T-helper 2 cell treated with Interferon-gamma antibody and Interleukin-4, amounts not matched to agents 100 ng/mL and 5 ng/mL, for 36 hours (primary cell): ENCODE measurements around the gene GPC5. TPM values are rescaled to one million over a fixed set of nuclear protein-coding genes. Genes with fewer than 3 reads are reported as not detected.
"Not testable (repeated sequence)": the region's sequence is repeated elsewhere in the genome, so short reads cannot be mapped to it uniquely, and the experiment has no call there.

Source experiments
- intact Hi-C: fragments of 100-400 bp; cut with micrococcal nuclease; formaldehyde crosslinking; loops from one replicate; pipeline ENCODE4 v1.15.1; 2023
- total RNA-seq: library from RNA; stranded (reverse); gene quantifications from 2 replicates; pipeline ENCODE4 v1.2.3, GENCODE V29; 2022

The GPC5 gene
- not detected in 2 replicates for total RNA-seq

DNA sequence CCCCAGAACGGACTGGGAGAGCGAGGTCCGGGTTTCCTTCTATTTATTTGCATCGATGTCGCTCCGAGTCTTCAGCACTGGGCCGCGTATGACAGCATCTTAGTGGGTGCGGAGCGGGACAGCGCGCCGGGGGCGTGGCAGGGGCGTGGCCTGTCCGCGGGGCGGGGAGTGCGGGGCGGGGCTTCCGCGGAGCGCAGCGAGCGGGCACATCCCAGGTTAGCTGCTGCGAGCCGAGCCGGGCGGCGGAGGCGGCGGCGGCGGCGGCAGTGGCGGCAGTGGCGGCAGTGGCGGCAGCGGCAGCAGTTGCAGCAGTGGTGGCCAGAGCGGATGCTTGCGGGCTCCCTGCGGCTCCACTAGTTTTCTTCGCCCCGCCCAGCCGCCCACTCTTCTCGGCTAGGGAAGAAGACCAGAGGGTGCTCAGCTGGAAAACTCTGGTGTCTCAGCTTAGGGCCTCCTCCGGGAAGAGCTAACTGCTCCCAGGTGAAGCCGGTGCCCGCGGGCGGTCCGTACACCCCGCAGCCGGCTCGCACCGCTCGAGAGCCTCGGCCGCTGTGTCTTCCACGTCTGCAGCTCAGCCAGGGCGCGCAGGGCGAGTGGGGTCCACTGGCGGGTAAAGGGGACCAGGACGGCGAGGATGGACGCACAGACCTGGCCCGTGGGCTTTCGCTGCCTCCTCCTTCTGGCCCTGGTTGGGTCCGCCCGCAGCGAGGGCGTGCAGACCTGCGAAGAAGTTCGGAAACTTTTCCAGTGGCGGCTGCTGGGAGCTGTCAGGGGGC lies at the start of gene GPC5:
TSS of gene GPC5 (plus strand) at position 209 of the 776 bp plus-strand sequence.
- intact Hi-C loops = loop anchor here (1.0 to 2.0 kb wide), 4 partner anchors 8 to 86 kb away; partner anchors contain the start of gene MIR17HG

DNA sequence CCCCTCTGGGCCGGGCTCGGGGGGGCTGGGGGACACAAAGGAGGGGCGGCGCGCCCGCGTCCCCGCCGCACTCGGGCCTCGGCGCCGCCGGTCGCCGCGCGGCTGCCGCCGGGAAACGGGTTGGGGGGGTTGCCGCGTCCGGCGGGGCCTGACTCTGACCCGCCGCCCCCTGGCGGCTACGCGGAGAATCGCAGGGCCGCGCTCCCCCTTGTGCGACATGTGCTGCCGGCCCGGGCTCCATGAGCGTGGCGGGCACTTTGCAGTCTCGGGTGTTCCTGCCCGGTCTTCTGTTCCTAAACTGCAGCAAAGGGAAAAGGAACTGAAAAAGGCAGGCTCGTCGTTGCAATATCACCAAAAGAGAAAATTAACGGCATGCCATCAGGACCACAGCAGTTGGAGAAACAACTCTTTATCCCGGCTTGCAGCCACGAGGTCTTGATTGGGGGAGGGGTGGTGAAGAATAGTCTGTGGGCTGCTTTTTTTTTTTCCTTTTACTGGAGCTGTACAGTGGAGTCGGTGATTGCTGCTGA lies 49.5 kb upstream of the GPC5 start:
- intact Hi-C loops = loop anchor here (1.0 kb wide), 1 partner anchor 36 kb away; no protein-coding TSS in a partner anchor

DNA sequence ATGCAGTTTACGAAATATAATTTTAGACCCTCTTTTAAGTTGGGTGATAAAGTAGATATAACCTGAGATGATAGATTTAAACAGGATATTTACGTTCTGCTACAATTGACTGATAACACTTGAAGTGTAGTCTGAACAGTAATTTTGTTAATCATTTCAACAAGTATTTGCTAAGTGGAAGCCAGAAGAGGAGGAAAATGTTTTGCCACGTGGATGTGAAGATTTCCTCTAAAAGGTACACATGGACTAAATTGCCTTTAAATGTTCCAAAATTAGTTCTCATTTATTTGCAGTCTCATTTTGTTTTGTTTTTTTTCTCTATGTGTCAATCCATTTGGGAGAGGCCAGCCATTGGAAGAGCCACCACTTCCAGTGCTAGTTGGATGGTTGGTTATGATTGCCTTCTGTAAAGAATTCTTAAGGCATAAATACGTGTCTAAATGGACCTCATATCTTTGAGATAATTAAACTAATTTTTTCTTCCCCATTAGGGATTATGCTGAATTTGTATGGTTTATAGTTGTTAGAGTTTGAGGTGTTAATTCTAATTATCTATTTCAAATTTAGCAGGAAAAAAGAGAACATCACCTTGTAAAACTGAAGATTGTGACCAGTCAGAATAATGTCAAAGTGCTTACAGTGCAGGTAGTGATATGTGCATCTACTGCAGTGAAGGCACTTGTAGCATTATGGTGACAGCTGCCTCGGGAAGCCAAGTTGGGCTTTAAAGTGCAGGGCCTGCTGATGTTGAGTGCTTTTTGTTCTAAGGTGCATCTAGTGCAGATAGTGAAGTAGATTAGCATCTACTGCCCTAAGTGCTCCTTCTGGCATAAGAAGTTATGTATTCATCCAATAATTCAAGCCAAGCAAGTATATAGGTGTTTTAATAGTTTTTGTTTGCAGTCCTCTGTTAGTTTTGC lies 48.2 kb upstream of the GPC5 start:
- intact Hi-C loops = loop anchor here (1.0 kb wide), 1 partner anchor 37 kb away; no protein-coding TSS in a partner anchor

DNA sequence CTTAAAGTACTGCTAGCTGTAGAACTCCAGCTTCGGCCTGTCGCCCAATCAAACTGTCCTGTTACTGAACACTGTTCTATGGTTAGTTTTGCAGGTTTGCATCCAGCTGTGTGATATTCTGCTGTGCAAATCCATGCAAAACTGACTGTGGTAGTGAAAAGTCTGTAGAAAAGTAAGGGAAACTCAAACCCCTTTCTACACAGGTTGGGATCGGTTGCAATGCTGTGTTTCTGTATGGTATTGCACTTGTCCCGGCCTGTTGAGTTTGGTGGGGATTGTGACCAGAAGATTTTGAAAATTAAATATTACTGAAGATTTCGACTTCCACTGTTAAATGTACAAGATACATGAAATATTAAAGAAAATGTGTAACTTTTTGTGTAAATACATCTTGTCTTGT lies 47.3 kb upstream of the GPC5 start:
- intact Hi-C loops = no loop called here

DNA sequence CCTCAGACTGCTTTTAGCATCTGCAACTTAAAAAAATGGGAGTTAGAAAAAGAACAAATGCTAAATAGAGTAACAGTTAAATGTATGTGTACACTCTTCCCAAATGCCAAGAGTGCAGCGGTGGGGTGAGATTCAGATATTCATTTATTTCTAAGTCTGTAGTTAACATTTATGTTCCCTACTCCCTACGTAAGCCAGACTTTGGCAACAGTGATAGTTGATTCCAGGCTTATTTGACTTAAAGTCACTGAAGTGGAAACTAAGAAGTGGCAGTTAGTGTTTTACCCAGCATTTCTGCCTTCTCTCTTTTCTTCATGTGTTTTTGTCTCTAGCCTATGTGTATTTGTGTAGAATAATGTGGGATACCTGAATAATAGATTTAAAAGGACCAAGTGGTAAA lies 46.4 kb upstream of the GPC5 start:
- intact Hi-C loops = no loop called here

DNA sequence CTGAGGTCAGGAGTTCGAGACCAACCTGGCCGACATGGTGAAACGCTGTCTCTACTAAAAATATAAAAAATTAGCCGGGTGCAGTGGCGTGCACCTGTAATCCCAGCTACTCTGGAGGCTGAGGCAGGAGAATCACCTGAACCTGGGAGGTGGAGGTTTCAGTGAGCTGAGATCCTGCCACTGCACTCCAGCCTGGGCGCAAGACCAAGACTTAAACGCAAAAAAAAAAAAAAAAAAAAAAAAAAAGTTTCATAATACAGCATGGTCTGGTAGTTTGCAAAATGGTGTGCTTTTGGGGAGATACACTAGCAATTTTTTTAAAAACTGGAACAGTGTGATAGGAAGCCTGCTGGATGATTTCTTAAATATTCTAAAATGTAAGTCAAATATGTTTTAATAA lies 45.5 kb upstream of the GPC5 start:
- intact Hi-C loops = not testable (repeated sequence)

DNA sequence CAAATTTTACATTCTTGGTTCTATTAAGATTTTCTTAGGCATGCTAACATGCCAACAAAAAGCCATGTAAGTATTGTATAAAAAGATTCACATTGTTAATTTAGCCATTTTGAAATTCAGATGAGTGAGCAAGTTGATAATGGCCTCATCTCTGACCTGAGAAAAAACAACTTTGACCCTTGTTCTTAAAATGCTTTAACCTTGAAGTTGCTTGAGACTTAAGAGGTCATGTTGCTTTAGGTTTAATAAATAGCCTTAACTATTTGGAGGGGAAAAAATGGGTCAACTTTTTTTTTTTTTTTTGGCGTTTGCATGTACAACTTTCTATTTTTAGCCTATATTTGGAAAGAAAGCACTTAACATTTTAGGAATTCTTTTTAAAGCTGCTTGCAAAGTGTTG lies 44.9 kb upstream of the GPC5 start:
- intact Hi-C loops = no loop called here

DNA sequence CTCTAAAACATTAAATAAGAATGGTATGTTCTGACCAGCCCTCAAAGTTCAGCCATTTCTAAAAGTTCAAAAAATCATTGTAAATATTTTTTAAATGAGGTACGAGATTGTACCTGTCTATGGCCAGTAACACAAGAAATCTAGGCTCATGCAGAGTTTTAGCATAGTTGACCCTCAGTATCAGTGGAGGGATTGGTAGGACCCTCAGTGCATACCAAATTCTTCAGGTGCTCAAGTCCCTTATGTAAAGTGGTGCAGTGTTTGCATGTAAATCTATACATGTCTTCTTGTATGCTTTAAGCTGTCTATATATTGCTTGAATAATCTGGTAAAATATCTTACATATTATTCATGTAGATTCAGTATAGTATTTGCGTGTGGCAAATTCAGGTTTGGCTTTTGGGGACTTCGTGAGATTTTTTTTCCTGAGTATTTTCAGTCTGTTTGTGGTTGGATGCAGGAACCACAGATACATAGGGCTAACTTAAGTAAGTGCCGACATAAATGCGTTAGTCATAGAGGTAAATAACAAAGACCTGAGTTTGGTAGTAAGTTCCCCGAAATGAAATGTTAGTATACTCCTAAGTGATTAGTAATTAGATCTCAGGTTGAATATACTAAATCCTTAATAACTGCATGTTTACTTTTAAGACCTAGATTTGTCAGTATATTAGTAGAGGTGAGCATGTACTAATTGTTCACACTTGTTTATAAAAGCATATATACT lies 43.2 kb upstream of the GPC5 start:
- intact Hi-C loops = no loop called here

DNA sequence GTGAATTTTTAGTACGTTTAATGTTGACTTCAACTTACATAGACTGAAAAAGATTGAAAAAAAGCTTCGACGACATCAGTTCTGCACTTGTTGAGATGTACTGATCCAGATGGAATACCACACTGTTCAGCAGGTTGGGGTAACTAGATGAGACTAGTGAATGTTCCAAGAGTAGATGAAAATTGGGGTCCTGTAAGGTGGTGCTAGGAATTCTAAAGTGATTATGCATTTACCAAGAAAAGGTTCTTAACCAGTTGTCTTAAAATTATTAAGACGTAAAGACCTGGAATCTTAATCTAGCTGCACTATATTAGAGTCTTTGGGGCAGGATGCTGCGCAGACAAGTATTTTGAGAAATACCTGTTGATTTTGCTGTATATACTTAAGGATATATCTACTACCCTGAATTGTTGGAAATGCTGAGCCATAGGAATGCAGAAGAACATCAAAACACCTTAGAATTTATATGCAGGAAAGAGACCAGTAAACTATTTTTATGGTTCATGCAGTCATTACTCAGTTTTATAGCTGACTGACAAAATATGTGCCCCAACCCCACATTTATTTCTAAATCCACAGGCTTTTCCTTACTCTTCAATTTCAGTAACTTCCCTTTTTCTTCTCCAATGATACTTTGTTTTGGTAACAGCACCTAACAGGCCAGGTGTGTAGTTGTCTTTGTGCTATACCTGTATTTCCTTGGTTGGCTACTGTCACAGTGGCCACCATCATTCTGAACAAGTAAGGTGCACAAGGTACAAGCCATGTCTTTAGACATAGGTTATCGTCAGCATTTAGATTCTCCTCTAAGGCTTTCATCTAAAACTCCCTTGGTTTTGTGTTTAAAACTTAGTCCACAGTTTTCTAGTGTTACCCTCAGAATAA lies 42.4 kb upstream of the GPC5 start:
- intact Hi-C loops = no loop called here

DNA sequence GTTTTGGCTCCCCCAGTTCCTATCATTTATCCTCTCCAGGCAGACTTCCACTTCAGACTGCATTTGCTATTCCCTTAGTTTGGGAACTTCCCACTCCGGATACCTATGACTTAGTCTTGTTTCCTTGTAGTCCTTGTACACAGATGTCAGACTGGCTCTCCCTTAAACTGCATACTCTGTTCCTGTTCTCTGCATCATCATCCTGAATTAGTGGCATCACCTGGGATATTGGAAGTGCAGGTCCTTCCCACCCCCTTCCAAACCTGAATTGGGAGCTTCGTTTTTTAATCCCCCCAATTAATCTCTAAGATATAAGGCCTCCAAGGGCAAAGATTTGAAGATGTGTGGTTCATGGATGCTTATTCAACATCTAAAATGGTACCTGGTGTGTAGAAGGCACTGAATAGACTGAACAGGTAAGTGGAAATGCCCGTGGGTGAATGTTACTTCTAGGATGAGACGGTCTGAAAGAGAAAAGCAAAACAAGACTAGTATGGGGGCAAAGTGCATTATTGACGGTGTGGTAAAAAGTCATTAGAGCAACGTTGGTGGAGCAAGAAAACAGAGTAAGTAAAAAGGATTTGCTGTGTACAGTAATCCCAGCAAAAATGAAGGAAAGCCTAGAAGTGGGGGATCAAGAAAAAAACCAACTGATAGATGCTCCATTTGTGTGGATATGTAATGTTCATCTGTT lies 41.4 kb upstream of the GPC5 start:
- intact Hi-C loops = no loop called here

DNA sequence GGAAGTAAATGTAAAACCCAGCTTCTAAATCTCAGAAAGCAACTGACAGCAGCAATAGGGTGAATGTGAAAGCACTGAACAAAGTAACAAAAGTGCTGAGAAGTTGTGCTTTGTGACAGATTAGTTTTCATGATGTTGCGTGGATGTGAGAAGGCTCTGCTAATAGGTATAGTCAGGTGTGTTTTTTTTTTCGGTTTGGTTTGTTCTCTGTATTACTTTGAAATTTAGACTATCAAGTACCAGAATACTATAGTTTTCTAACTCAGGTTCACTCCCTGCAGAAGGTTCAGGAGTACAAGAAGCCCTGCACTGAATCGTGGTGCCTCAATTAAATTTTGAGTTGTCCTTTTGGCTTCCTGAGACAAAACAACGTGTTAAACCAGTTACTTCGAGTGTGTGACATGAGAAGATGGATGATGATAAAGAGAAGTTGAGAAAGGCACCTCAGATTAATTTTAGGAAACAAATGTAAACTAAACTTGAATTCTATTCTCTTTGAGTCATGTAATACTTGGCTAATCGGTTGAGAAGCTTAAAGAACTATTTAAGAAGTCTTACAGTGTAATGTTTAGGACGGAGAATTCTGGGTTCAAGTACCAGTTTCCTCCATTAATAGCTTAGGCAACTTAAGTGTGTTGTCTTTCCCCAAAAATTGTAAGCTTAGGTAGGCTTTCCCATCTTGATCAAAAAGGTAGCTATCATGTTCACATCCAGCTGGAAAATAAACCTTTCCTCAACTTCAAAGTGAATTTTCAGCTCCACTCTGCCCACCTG lies 40.6 kb upstream of the GPC5 start:
- intact Hi-C loops = no loop called here

GRCh38 chr13:91358387-91358782 lies 40.0 kb upstream of the GPC5 start:
- intact Hi-C loops = no loop called here

DNA sequence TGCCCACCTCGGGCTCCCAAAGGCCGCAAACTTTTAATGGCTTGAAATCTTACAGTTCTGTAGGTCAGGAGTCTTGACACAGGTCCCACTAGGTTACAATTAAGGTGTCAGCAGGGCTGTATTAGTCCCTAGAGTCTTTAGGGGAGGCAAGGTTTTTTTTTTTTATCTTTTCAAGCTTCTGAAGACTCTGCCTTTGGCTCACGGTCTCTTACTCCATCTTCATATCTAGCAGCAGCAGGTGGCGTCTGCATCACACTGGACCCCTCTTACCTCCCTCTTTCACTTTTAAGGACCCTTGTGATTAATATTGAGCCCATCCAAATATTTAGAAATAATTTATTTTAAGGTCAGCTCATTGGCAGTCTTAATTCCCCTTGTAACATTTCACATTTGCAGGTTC lies 39.3 kb upstream of the GPC5 start:
- intact Hi-C loops = no loop called here

GRCh38 chr13:91359631-91360030 lies 38.8 kb upstream of the GPC5 start:
- intact Hi-C loops = loop anchor here (2.0 kb wide), 1 partner anchor 13 kb away; the partner anchor contains the start of gene MIR17HG

DNA sequence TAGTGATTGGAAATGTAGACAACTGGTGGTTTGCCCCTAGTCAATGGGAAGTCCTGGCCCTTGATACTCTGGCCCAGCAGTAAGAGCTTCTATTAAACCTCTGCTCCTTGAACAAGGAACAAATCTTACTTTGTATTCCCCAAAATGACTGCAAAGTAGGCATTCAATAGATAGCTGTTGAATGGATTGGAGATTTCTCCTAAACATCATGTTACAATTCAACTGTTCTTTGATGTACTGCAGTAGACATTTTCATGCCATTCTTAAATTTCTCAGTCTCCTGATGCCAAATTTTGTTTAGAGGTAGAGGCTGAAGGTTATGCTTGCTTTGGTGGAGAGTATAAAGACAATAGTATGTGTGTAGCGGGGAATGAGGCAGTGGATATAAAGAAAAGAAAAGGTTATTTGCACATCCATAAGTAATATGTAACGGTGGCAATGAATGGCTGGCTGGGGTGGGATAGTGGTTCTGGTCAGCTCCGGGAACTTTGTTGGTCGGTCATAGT lies 38.1 kb upstream of the GPC5 start:
- intact Hi-C loops = loop anchor here (2.0 kb wide), 1 partner anchor 13 kb away; the partner anchor contains the start of gene MIR17HG

GRCh38 chr13:91361755-91362271 lies 36.6 kb upstream of the GPC5 start:
- intact Hi-C loops = loop anchor here (2.0 kb wide), 1 partner anchor 15 kb away; the partner anchor contains the start of gene MIR17HG

- intact Hi-C loops = no loop called here
Measured at GRCh38 chr13:91362908-91363307, 35.5 kb upstream of the GPC5 start.

DNA sequence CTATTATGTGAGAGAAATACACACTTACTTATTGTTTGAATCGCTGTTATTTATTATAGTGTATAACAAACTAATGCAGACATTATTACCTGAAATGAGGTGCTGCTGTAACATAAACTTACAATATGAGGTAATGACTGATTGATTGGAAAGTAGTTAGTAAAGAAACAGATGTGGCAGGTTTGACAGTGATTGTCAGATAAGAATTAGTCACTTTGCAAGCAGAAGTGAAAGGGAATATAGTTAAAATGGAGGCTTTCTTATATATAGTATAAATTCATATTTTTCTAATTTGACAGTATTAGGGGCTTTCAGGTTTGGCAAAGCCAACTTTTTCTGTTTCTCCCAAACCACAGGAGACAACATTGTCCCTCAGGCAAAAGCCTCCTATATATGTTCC lies 30.3 kb upstream of the GPC5 start:
- intact Hi-C loops = no loop called here
